Pancreas (tissue), 10 donors: ENCODE measurements around the gene SCAMP5. TPM values are rescaled to one million over a fixed set of nuclear protein-coding genes. Genes with fewer than 3 reads are reported as not detected.

ENCODE experiments used
- ATAC-seq, 4 donors: fragments of 200-7000 bp; cut with Tn5 transposase; one replicate each; pipeline versions ENCODE4 v1.8.0 to v1.9.1; 2020; ENCODE audit warnings: mild to moderate bottlenecking in 4 of 4, moderate library complexity in 4 of 4
- DNase-seq, 6 donors: peaks; one replicate each; pipeline ENCODE4 v3.0.0-alpha.2; 2020
- FAIRE-seq: peaks from 2 replicates; lab custom pipeline; 2012; peaks lifted over from hg19 to GRCh38; lab: Jason Lieb, UNC
- H3K27ac ChIP-seq, 4 donors: fragments of 200-600 bp; sonication (generic); 1 replicate in 3 of 4; 2 replicates in 1 of 4; pipeline versions ENCODE4 v1.5.0 to v1.8.0; 2020
- H3K27me3 ChIP-seq, 4 donors: fragments of 200-600 bp; one replicate each; pipeline ENCODE4 v1.8.0; 2021
- H3K36me3 ChIP-seq, 3 donors: fragments of 200-600 bp; sonication (generic) in 1 of 3; one replicate each; pipeline versions ENCODE4 v1.5.0 to v1.8.0; 2020 to 2021
- H3K4me1 ChIP-seq, 3 donors: fragments of 200-600 bp; one replicate each; pipeline ENCODE4 v1.8.0; 2021
- H3K4me3 ChIP-seq, 4 donors: fragments of 200-600 bp; sonication (generic) in 2 of 4; one replicate each; pipeline versions ENCODE4 v1.5.0 to v1.8.0; 2020 to 2021
- H3K9me3 ChIP-seq, 4 donors: fragments of 200-600 bp; one replicate each; pipeline ENCODE4 v1.8.0; 2021
- WGBS, 2 donors: extraction: QIAGEN DNeasy Blood & Tissue Kit; methylation state at CpG; one replicate each; pipeline ENCODE4 v1.1.7; 2013; 5-methylcytosine and 5-hydroxymethylcytosine counted together
- intact Hi-C, 3 donors: fragments of 100-400 bp; cut with DNase I; formaldehyde crosslinking; loops; one replicate each; pipeline versions ENCODE4 v1.11.1 to v1.14.2; 2022
- polyA plus RNA-seq, 2 donors: library from polyadenylated mRNA; stranded (reverse); fragments of 200-250 nt; gene quantifications; one replicate each; pipeline ENCODE4 v1.2.3, GENCODE V29; 2013
- total RNA-seq, 6 donors: library from RNA; stranded (reverse); fragmentation: NEBNext Ultra II Directional in 4 of 6; extraction: Animal tissue kit (Norgen Biotek cat#: 25700) in 4 of 6; gene quantifications; one replicate each; pipeline versions ENCODE4 v1.2.1 to v1.2.4, GENCODE V29; 2021 to 2023
- TF ChIP-seq, protein P1 (sequence below), 4 donors: fragments of 200-600 bp; sonication (generic) in 3 of 4; IDR thresholded peaks; one replicate each; pipeline versions ENCODE4 v1.5.0 to v1.8.0; 2021; ENCODE audit warnings: antibody characterized with exemption in 4 of 4
- donor health status: healthy with polysubstance abuse.
- donor health status: DM: no; HTN: no; CAD: no; lungs with moderate emphysema.
- donor health status: DM: no; HTN: no; CAD: no.
- donor health status: control.
- donor health status: control.
- donor health status: Bipolar disorder and iron deficiency.
- donor health status: DM: yes; HTN: yes; CAD: no.
- donor health status: DM: no; HTN: no; CAD: no.
- donor health status: DM: no; HTN: no; CAD: no.
- donor health status: DM: yes; HTN: yes; CAD: no.

The SCAMP5 gene
- total and polyA plus RNA-seq, 8 donors = 24.5 to 59.2 (median 38.8) TPM

DNA sequence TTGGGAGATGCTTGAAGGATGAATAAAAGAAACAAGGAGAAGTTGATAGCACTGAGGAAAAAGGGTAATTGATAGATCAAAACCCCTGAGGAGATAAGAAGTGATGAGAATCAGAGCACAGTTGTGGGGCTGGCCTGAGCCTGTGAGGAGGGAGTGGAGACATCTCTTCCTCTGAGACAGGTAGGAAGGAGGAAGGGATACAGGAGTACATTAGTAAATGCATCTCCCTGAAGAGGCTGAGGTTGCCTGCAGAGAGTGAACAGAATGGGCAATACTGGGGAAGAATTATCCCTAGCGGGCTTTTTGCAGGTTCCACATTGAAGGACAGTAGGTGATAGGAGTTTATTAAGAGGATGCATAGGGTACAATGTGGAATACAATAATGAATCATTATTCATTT, 17.3 kb upstream of the SCAMP5 start:
- 85 to 88% methylated on average over 1 of the region's 1 CpG for WGBS, 2 donors
- no peak for FAIRE-seq
- ATAC-seq = no peak
- H3K9me3 ChIP-seq = no peaks in the 10 kb centered on the region
- intact Hi-C loops = no loop called here
- H3K4me1 ChIP-seq = no peaks in the 10 kb centered on the region
- no peak overlapping the region for H3K4me3 ChIP-seq
- no peaks in the 10 kb centered on the region for H3K36me3 ChIP-seq
- no peaks in the 10 kb centered on the region for H3K27me3 ChIP-seq
- TF ChIP-seq, protein P1, sequence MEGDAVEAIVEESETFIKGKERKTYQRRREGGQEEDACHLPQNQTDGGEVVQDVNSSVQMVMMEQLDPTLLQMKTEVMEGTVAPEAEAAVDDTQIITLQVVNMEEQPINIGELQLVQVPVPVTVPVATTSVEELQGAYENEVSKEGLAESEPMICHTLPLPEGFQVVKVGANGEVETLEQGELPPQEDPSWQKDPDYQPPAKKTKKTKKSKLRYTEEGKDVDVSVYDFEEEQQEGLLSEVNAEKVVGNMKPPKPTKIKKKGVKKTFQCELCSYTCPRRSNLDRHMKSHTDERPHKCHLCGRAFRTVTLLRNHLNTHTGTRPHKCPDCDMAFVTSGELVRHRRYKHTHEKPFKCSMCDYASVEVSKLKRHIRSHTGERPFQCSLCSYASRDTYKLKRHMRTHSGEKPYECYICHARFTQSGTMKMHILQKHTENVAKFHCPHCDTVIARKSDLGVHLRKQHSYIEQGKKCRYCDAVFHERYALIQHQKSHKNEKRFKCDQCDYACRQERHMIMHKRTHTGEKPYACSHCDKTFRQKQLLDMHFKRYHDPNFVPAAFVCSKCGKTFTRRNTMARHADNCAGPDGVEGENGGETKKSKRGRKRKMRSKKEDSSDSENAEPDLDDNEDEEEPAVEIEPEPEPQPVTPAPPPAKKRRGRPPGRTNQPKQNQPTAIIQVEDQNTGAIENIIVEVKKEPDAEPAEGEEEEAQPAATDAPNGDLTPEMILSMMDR (IDR thresholded peaks at IDR 0.05) = no peak
- H3K27ac ChIP-seq = no peak overlapping the region
- no peak for DNase-seq

DNA sequence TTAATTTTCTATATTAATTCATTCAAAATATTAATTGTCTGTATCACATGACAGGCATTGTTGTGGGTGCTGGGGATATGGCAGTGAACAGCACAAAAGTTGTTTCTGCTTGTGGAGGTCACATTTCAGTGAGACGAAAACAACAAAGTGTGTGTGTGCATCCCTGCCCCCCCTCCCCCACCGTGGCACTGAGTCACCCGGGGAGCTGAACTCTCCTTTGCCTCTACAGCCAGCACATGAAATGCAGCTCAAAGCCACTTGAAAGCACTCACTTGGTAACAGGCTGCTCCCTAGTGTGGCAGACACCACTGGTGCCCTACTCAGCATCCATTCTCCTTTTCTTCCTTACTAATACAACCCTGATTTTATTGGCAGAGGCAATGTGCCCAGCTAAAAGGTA, 16.9 kb upstream of the SCAMP5 start:
- no peak overlapping the region for H3K27ac ChIP-seq
- no peaks in the 10 kb centered on the region for H3K4me1 ChIP-seq
- DNase-seq (peak in 1 of 6 donors; percentile 21), ATAC-seq (no peak), FAIRE-seq (no peak)
- WGBS, 2 donors = 28 to 29% methylated on average over 3 of the region's 3 CpGs
- no peaks in the 10 kb centered on the region for H3K27me3 ChIP-seq
- H3K36me3 ChIP-seq = no peaks in the 10 kb centered on the region
- TF ChIP-seq, protein P1 (IDR thresholded peaks at IDR 0.05) = no peak
- no peaks in the 10 kb centered on the region for H3K9me3 ChIP-seq
- intact Hi-C loops = no loop called here
- H3K4me3 ChIP-seq = no peak overlapping the region

DNA sequence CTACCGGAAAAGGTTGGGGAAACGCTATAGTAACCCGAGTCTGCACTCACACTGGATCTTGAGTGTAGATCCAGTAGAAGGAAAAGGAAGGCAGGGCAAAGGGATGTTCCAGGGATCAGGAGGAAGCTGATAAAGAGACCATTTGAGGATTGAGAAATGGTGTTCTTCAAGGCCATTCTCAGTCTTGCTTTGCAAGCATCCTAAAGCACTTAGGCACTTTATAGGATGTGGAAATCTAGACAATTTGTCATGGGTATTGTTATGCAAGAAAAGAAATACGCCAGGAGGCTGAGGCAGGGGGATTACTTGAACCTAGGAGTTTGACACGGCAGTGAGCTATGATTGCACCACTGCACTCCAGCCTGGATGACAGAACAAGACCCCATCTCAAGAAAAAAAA, 13.2 kb upstream of the SCAMP5 start:
- Histone ChIP-seq H3K4me1 (no peaks in the 10 kb centered on the region), H3K4me3 (no peak overlapping the region), H3K27ac (no peak overlapping the region), H3K36me3 (no peaks in the 10 kb centered on the region), H3K9me3 (no peaks in the 10 kb centered on the region), H3K27me3 (no peaks in the 10 kb centered on the region)
- TF ChIP-seq, protein P1 (IDR thresholded peaks at IDR 0.05) = no peak
- no peak for DNase-seq
- WGBS, 2 donors = 74 to 76% methylated on average over 5 of the region's 5 CpGs
- ATAC-seq = no peak
- FAIRE-seq = no peak
- intact Hi-C loops = no loop called here

DNA sequence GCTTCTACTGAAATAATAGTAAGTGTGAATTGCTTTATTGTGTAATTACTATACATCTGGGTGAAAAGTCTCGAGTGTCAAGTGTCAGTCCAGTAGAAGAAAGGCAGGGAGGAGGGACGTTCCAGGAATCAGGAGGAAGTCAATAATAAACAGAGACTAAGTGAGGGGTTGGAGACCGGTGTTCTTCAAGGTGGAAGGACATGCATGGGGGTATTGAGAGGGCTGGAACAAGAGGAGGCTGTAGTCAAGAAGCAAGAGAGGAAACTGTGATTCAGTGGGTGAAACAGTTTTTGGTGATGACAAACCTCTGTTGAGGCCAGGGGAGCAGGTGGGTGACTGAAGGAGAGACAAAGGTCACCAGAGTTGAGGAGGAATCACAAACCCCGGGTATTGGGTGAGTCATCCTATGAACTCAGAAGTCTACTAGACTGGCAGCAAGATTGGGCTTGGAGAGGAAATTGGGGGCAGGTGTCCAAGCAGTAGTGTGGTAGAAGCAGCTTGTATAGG, 11.6 kb upstream of the SCAMP5 start:
- no peak for FAIRE-seq
- WGBS, 2 donors = 27 to 30% methylated on average over 4 of the region's 4 CpGs
- Histone ChIP-seq H3K27me3 (no peaks in the 10 kb centered on the region), H3K9me3 (no peaks in the 10 kb centered on the region), H3K27ac (no peak overlapping the region), H3K4me3 (no peak overlapping the region), H3K36me3 (no peaks in the 10 kb centered on the region), H3K4me1 (no peaks in the 10 kb centered on the region)
- intact Hi-C loops = no loop called here
- ATAC-seq = no peak
- DNase-seq = peak in 1 of 6 donors; percentile 4
- TF ChIP-seq, protein P1 (IDR thresholded peaks at IDR 0.05) = no peak

DNA sequence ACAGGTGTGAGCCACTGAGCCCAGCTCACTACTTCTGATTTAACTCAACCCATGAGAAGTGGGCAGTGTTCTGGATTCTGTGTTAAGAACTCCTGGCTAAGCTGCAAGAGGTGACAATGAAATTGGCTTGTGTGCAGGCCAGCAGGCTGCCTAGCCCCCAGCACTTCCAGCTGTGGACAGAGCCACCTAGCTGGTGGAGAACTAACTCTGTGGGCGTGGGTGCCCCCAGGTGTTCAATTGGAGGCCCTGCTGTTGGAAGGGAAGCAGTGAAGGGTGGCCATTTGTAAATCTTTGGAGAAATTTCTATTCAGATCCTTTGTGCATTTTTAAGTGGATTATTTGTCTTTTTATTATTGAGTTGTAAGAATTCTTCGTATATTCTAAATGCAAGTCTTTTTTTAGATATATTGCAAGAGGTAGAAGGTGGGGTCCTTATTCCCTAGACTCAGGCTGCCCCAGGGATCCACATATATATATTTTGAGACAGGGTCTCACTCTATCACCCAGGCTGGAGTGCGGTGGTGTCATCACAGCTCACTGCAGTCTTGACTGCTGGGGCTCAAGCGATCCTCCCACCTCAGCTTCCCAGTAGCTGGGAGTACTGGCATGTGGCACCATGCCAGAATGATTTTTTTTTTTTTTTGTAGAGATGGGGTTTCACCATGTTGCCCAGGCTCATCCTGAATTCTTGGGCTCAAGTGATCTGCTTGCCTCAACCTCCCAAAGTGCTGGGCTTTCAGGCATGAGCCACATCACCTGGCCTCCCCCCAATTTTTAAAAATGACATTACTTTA, 7.2 kb upstream of the SCAMP5 start:
- TF ChIP-seq, protein P1 (IDR thresholded peaks at IDR 0.05) = peak in 3 of 4 donors; percentile 12 to 32 (median 30)
- Histone ChIP-seq H3K9me3 (no peaks in the 10 kb centered on the region), H3K36me3 (no peaks in the 10 kb centered on the region), H3K4me1 (no peaks in the 10 kb centered on the region), H3K4me3 (no peak overlapping the region), H3K27me3 (no peaks in the 10 kb centered on the region), H3K27ac (no peak overlapping the region)
- intact Hi-C loops = no loop called here
- whole genome bisulfite sequencing, 2 donors = 29 to 51% methylated on average over 4 of the region's 4 CpGs
- DNase-seq (peak in 3 of 6 donors; percentile 36 to 66 (median 51)), FAIRE-seq (no peak), ATAC-seq (peak; percentile 55 to 98 (median 94))
